ENCODE results near the gene CCNY.

DNA sequence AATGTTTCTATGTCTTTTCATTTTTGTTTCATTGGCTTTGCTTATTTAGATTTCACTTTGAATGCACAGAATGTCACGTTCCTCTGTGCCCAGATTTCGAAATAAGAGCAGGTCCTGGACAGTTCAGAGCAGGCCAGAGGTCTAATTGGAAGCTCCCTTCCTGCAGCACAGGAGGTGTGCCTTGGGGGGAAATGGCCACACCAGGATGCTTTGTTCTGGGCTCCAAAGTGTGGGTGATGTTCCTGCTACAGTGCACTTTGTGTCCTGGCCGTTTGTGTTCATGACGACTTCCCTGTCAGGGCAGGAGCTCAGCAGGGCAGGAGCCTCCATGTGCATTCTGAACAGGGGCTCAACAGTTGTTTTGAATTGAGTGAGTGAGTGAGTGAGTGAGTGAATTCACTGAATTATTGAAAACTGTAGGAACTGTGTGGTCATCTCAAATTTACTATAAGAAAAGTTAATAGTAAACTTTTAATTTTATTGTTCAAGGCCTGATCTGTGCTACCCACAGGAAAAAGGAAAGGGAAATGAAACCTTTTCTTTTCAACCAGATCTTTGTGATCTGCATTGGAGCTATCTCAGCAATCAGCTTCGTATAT, 159.3 kb downstream of the CCNY start:
- TF ChIP-seq, protein P1, sequence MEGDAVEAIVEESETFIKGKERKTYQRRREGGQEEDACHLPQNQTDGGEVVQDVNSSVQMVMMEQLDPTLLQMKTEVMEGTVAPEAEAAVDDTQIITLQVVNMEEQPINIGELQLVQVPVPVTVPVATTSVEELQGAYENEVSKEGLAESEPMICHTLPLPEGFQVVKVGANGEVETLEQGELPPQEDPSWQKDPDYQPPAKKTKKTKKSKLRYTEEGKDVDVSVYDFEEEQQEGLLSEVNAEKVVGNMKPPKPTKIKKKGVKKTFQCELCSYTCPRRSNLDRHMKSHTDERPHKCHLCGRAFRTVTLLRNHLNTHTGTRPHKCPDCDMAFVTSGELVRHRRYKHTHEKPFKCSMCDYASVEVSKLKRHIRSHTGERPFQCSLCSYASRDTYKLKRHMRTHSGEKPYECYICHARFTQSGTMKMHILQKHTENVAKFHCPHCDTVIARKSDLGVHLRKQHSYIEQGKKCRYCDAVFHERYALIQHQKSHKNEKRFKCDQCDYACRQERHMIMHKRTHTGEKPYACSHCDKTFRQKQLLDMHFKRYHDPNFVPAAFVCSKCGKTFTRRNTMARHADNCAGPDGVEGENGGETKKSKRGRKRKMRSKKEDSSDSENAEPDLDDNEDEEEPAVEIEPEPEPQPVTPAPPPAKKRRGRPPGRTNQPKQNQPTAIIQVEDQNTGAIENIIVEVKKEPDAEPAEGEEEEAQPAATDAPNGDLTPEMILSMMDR (IDR thresholded peaks at IDR 0.05) = no peak
- TF ChIP-seq POLR2A (IDR thresholded peaks at IDR 0.05) (no peak), POLR2AphosphoS5 (IDR thresholded peaks at IDR 0.05) (no peak), EP300 (IDR thresholded peaks at IDR 0.05) (no peak)
